ENCODE data around the gene CARD11.
"Not testable (repeated sequence)": the region's sequence is repeated elsewhere in the genome, so short reads cannot be mapped to it uniquely, and the experiment has no call there.

The CARD11 gene

DNA sequence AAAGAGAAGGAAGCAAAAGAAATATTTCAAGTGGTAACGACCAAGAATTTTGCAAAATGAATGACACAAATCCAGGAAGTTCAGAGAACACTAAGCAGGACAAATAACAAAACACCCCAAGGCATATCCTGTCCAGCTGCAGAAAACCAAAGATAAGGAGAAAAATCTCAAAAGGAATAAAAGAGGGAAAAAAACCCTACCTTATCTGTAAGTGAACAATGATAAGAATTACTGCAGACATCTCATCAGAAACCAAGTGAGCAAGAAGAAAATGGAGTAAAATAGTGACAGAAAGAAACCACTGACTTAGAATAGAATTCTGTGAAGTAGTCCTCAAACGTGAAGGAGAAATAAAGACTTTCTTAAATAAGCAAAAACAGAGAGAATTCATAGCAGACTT, 21.8 kb downstream of the CARD11 start:
- DNase-seq (ENCODE audit: low spot score): no peak

DNA sequence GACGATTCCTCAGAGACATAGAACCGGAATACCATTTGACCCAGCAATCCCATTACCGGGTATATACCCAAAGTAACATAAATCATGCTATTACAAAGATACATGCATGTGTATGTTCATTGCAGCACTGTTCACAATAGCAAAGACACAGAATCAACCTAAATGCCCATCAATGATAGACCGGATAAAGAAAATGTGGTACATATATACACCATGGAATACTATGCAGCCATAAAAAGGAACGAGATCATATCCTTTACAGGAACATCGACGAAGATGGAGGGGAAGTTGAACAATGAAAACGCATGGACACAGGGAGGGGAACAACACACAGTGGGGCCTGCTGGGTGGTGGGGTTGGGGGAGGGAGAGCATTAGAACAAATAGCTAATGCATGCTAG, 22.4 kb downstream of the CARD11 start:
- not testable (repeated sequence) for DNase-seq (ENCODE audit: low spot score)

- no peak for DNase-seq (ENCODE audit: low spot score)
These were observed 23.3 kb downstream of the CARD11 start for GRCh38 chr7:3020416-3020815.

DNA sequence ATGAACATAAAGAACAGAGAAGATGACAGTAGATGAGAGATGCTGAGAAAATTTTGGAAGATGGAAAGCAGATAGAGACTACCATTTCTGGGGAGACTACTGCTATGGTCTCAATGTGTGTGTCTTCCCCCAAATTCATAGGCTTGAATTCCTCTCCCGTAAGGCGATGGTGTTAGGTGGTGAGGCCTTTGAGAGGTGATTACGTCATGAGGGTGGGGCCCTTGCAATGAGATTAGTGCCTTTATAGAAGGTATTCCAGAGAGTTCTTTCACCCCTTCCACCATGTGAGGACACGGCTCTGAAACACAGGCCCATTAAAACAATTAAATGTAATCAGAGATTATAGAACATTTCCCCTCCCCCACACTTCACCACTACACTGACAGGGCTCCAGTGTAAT, 23.9 kb downstream of the CARD11 start:
- no peak for DNase-seq (ENCODE audit: low spot score)

- no peak for DNase-seq (ENCODE audit: low spot score)
These were observed 29.5 kb downstream of the CARD11 start for GRCh38 chr7:3013975-3014792.

GRCh38 chr7:3011211-3011852, 32.3 kb downstream of the CARD11 start:
- no peak for DNase-seq (ENCODE audit: low spot score)

DNA sequence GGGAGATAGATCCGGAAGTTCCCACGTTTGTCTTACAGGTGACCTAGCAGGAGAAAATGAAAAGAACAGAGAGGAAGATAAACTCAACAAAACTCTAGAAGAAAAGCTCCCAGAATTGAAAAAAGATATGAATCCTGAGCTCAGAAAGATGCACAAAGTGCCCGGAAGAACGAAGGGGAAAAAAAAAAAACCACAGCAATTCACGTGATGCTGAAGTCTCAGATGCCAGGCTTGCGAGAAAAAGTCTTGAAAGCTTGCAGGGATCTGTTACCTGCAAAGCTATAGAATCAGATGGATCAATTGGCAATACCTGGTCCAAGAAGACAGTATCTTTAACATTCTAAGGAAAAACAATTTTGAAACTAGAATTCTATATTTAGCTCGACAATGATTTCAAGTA, 33.5 kb downstream of the CARD11 start:
- no peak for DNase-seq (ENCODE audit: low spot score)

DNA sequence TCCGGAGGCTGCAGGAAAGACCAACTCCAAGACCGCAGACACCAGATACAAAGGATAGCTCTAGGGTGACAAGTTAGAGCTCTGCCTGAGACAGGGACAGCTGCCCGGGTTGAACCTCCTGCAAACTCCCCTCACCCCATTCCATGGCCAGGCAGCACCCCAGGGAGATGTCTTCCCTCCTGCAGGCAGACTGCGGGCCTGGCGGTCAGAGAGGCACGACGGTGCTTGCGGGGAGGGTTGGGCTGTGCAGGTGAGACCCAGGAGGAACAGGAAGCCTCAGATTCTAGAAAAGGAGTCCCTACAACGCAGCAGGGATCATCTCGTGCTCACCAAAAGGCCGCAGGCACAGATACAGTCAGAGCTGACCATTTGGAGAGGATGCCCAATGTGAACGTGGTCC, 34.6 kb downstream of the CARD11 start:
- no peak for DNase-seq (ENCODE audit: low spot score)

DNA sequence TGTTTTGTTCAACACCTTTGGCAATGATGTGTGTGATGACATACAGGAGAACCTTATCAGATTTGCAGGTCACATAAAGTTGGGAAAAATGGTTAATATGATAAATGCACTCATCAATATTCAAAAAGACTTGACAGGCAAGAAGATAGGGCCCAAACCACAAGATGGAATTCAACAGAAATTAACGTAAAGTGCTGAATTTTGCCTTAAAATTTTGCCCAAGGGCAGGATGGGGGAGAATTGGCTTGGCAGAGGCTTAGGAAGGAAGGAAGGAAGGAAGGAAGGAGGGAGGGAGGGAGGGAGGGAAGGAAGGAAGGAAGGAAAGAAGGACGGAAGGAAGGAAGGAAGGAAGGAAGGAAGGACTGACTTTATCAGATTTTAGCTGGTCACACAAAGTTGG, 35.3 kb downstream of the CARD11 start:
- DNase-seq (ENCODE audit: low spot score): no peak

DNA sequence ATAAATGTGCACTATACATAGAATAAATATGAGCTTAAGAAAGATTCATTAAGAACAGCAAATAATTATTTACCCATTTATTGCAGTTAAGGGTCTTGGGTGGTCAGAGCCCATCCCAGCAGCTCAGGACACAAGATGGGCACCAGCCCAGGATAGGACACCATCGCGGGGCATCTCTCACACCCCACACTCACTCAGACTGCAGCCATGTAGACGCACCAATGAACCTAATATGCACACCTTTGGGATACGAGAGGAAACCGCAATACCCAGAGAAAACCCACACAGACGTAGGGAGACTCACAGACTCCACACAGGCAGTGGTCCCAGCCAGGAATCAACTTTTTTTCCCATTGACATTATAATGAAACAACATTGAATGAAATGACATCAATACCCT, 36.0 kb downstream of the CARD11 start:
- no peak for DNase-seq (ENCODE audit: low spot score)

GRCh38 chr7:3005257-3005656, 38.4 kb downstream of the CARD11 start:
- DNase-seq (ENCODE audit: low spot score): no peak

GRCh38 chr7:3003936-3004335, 39.7 kb downstream of the CARD11 start:
- no peak for DNase-seq (ENCODE audit: low spot score)

GRCh38 chr7:3002631-3003030, 41.0 kb downstream of the CARD11 start:
- no peak for DNase-seq (ENCODE audit: low spot score)

- DNase-seq (ENCODE audit: low spot score): no peak
These were observed 43.1 kb downstream of the CARD11 start for GRCh38 chr7:3000566-3000965.

- DNase-seq (ENCODE audit: low spot score): no peak
These were observed 44.6 kb downstream of the CARD11 start for GRCh38 chr7:2999078-2999500.

GRCh38 chr7:2997014-2997413, 46.7 kb downstream of the CARD11 start:
- DNase-seq (ENCODE audit: low spot score): peak; percentile 15

- DNase-seq (ENCODE audit: low spot score): no peak
These were observed 47.5 kb downstream of the CARD11 start for GRCh38 chr7:2996141-2996540.

GRCh38 chr7:2993868-2994267, 49.8 kb downstream of the CARD11 start:
- DNase-seq (ENCODE audit: low spot score): no peak

DNA sequence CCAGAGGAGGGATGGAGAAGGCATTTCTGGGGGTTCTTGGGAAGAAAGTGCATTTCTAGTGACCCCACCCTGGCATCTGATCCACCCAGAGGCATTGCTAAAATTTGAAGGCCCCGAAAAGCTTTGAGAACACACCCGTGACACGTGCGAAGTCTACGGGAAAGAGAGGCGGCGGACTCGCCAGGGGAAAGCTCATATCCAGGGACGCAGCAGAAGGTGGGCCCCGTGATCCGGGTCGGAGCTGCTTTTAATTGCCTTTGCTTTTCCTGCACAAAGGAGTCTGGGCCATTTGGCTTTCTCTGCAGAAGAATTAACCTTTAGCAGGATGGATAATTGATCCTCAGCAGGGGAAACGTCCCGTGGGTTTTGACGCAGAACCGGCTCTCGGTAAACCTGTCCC, 50.3 kb downstream of the CARD11 start:
- DNase-seq (ENCODE audit: low spot score): no peak

DNA sequence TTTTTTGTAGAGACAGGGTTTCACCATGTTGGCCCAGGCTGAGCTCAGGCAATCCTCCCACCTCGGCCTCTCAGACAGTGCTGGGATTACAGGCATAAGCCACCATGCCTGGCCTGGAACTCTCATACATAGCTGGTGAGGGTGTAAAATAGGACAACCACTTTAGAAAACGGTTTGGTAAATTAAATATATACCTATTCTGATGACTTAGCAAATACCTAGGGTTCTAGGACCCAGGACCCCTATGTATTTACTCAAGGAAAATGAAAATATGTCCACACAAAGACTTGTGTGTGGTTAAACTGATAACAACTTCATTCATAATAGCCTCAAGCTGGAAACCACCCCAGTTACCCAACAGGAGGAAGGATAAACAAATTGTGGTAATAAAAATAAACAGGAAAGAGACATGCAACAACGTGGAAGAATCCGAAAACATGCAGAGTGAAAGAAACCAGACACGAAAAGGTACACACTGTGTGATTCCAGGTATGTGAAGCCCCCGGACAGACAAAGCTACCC, 52.7 kb downstream of the CARD11 start:
- no peak for DNase-seq (ENCODE audit: low spot score)

DNA sequence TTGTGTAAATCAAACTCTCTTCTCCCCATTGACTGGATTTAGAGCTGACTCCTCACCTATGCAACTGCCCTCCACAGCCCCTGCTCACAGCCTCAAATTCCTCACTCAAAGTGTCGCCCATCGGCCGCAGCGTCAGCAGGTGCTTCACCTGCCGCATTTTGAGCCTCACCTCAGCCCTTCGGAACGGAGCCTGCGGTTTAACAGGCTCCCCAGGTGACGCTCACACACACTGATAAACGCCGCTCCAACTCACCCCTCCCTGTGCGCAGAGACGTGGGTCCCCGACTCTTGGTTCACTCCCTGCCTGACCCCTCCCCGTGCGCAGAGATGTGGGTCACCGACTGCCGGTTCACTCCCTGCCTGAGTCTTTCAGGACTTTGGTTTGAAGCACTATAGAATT, 57.1 kb downstream of the CARD11 start:
- DNase-seq (ENCODE audit: low spot score): no peak

GRCh38 chr7:2985866-2986265, 57.8 kb downstream of the CARD11 start:
- no peak for DNase-seq (ENCODE audit: low spot score)

DNA sequence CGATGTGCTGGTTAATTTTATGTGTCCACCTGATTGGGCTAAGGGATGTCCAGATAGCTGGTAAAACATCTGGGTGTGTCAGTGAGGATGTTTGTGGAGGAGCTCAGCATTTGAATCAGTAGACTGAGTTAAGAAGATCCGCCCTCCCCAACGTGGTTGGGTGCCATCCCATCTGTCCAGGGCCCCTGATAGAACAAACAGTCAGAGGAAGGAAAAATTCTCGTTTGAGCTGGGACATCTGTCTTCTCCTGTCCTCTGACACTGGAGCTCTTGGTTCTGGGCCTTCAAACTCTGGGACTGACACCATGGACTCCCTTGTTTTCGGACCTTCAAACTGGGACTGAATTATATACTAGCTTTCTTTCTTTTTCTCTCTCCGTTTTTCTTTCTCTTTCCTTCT, 59.6 kb downstream of the CARD11 start:
- no peak for DNase-seq (ENCODE audit: low spot score)

Measured in SK-N-DZ (cell line).